Stimulated activated CD8-positive, alpha-beta memory T cell treated with anti-CD3 and anti-CD28 coated beads, Interleukin-7, amount 100 ng/mL, for 48 hours (primary cell): ENCODE measurements around the gene ACBD7.

ENCODE experiments used
- DNase-seq, 2 donors: peaks; one replicate each; pipeline ENCODE4 v3.0.0-alpha.2; 2020; ENCODE audit warnings: low read depth in 1 of 2; ENCODE audit errors: extremely low read depth in 1 of 2

Gene ACBD7

DNA sequence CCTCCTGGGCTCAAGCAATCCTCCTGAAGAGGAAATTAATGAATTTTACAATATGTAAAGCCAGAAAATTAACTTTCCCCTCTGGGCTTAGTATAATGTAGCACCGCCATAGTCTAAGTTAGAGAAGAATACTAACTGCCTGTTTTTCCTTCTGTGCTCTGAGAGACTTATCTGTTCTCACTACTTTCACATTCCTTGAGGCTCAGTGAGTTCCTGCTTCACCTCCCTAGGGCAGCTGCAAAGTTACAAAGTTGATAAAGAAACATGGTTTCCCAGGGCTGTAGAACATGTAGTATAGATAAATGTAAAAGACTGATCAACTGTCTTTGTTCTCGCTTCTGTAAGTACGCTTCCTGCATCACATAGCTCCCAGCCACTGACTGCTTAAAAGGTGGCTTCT, 60.8 kb downstream of the ACBD7 start:
- no peak for DNase-seq
